Measurements from ENCODE around the gene QPCTL.

GRCh38 chr19:45655073-45655472 is 37.4 kb upstream of the QPCTL start:
- TF ChIP-seq CTCF (IDR thresholded peaks at IDR 0.05) (no peak), POLR2AphosphoS5 (IDR thresholded peaks at IDR 0.05) (no peak), POLR2A (IDR thresholded peaks at IDR 0.05) (no peak)
